Amniotic epithelial cell (primary cell): ENCODE data around the gene APOBEC3G.
A peak's percentile ranks its signal among the peaks of the same experiment; 100 is the strongest.

ENCODE experiments used
- DNase-seq: peaks from one replicate; pipeline ENCODE4 v3.0.0-alpha.2; 2010; ENCODE audit warnings: low read depth

Gene APOBEC3G

DNA sequence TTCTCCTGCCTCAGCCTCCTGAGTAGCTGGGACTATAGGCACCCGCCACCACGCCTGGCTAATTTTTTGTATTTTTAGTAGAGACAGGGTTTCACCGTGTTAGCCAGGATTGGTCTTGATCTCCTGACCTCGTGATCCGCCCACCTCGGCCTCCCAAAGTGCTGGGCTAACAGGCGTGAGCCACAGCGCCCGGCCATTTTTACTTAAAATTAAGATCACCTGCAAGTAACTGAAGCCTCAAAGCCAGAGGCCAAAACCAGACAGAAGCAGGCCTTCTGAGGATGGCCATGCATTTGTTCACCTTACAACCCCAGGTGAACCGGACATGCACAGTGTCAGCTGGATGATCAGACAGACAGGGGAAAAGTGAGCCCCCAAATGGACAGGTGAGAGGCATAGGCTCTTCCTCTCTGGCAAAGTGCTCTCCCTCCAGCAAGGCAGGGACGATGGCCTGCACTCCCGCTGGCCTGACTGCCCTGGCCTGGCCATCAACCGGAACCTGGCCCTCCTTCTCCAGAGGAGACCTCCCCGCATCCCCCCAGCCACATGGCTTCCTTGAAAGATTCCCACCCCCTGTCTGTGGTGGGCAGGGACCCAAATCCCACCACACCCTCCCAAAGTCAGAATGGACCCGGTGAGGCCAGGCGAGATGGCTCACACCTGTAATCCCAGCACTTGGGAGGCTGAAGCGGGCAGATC, 45.8 kb downstream of the APOBEC3G start:
- DNase-seq = no peak

DNA sequence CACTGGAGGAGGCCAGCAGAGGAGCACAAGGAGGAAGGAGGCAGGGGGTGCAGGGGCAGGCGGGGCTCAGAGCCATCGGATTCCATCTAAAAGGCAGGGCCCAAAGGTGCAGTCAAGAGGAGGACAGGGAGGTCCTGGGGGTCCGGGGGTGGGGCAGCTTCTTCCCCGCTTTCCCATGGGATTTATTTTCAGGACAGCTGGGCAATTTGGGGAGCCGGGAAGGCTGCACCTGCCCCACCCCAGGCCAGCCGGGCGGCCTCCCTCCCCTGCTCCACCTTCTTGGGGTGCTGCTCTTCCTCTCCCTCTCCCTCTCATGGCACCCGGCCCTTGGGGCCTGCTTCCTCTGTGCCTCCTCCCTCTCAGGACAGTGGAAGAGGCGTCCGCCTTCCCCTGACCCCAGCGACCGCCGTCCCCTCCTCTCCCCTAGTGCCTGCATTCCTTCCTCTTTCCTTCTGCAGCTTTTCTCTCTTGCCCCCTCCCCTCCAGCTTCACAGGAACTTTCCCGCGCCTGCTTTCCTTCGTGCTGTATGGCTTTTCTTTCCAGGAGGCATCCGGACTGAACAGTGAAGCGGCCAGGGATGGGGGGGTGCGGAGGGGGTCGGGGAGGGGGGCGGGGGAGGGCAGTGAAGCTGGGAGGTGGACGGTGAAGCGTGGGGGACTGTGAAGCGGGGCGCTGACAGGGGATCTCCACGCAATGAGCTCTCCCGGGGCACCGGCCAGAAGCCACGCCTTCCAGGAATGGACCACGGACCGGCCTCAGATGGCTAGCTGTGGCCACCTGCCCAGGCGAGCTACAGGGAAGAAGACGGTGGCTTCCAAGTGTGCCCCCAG, 46.9 kb downstream of the APOBEC3G start:
- DNase-seq = no peak

DNA sequence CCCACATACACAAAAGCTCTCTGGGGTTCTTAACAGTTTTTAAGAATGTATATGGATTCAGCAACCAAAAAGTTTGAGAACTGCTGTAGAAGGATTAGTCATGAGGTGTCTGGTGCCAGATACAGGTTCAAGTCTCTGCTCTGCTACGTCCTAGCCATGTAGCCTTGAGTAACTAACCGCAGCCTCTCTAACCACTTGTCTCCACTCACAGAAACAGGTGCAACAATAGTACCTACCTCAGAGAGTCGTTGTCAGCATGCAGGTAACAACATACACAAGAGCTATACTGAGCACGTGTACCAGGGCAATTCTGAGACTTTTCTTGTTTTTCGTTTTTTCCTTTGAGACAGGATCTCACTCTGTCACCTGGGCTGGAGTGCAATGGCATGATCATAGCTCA, 48.5 kb downstream of the APOBEC3G start:
- DNase-seq = no peak

DNA sequence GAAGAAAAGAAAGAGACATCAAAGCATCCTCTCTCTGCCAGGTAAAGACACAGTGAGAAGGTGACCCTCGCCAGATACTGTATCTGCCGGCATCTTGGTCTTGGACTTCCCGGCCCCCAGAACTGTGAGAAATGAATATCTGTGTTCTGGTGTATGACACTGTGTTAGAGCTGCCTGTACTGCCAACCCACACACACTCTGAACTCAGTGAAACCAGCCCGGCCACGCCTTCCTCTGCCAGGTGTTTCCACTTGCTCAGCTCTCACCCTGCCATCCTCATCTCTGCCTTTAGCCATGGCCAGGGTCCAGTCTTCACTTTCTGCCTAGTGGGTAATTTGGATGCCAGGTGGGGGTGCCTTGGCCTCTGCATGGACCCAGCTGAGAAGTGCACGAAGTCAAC, 51.4 kb downstream of the APOBEC3G start:
- DNase-seq = no peak

DNA sequence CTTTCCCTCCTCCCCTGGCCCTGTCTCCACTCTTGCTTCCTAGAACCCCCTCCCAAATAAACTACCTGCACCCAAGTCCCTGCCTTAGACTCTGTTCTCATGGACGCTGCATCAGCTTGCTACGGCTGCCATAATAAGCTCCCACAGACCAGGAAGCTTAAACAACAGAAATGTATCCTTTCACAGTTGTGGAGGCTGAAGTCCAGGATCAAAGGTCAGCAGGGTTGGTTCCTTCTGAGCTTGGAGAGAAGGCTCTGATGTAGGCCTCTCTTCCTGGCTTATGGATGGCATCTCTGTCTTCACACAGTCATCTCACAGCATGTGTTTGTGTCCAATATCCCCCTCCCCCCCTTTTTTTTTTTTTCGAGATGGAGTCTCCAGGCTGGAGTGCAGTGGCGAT, 52.0 kb downstream of the APOBEC3G start:
- DNase-seq = no peak

DNA sequence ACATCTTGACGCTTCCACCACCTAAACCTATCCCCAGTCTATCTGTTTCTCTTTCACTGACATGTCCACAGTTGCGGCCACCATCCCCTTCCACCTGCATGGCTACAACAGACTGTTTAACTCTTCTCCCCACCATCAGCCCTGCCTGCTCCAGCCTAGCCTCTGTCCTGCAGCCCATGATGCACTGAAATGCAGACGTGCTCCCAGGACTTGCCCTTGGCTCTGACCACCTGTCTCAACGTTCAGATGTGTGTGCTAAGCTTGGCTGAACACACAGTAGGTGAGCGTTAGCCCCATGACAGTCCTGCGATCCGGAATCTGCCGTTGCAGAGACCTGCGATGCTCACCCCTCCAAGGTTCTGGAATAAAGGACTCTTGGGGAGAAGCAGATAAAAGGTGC, 52.7 kb downstream of the APOBEC3G start:
- DNase-seq = no peak

DNA sequence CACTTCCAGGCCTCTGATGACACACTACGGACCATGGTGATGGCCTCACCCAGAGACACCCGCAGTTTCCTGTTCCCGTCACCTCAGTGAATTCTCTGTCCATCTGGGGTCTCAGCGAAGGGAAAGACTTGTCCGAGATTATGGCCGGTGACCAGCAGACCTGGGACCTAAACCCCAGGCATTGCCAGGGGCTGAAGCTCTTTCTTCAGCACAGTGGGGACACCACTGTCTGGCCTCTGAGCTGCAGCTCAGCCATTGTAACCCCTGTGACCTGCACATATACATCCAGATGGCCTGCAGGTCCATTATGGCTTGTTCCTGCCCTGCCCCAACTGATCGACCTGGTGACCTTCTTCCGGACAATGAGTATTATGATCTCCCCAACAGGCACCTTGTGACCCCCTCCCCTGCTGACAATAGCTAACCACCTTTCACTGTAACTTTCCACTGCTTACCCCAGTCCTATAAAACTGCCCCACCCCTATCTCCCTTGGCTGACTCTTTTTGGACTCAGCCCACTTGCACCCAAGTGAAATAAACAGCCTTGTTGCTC, 53.2 kb downstream of the APOBEC3G start:
- DNase-seq = no peak

DNA sequence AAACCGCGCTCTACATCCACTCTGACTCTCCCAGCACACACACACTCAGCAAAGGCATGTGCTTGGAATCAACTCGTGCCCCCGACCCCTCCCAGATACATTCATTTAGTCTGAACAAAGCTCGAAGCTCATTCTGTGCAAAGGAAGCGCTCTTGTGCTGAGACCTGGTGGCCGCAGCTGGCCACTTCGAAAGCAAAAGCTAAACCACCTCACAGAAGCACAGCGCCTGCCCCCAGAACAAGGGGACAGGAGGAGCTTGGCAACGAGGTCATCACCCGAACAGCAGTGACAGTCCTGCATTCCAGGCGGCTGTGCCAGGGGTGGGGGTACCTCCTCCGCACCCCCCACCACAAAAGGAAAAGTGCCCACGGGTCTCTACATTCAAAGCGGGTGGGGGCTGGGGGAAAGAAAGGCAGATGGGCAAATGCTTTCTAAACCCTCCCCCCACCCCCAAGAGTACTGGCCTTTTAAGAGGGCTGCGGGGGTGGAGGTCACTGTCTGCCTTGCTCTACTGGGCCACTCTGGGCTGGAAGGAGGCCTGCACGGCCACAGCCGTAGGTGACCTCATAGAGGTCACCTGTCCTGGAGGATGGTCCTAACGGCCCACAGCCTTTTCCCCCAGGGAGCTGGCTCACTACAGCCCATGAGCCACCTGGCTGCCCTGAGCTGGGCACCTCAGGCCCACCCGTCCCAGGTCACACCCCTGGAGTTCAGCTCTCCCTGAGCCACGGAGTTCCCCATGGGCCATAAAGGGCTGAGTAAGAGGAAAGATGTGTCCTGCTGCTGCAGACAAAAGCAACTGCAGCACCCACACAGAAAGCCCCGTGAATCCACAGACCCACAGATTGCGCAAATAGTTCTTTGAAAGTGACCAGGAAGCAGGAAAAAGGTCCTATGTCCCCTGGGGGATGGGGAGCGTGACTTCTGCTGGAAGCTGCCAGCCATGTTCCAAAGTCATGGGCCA, 54.1 kb downstream of the APOBEC3G start:
- no peak for DNase-seq

DNA sequence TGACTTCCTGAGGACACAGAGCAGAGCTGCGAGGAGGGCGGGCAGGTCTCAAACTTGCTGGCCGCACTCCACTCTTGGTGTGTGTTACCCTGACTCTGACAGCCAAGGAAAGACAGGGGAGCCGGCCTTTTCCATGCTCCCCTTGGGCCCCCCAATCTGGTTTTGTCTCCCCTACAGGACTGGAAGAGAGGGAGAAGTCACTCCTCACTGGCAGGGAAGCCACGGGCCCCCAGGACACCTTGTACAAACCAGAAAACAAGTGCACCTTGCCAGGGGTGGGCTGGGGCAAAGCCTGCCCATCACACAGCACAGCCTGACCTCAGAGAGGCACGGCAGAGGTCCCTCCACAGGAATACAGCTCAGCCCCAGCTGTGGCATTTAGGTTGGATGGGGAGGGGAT, 55.2 kb downstream of the APOBEC3G start:
- no peak for DNase-seq

DNA sequence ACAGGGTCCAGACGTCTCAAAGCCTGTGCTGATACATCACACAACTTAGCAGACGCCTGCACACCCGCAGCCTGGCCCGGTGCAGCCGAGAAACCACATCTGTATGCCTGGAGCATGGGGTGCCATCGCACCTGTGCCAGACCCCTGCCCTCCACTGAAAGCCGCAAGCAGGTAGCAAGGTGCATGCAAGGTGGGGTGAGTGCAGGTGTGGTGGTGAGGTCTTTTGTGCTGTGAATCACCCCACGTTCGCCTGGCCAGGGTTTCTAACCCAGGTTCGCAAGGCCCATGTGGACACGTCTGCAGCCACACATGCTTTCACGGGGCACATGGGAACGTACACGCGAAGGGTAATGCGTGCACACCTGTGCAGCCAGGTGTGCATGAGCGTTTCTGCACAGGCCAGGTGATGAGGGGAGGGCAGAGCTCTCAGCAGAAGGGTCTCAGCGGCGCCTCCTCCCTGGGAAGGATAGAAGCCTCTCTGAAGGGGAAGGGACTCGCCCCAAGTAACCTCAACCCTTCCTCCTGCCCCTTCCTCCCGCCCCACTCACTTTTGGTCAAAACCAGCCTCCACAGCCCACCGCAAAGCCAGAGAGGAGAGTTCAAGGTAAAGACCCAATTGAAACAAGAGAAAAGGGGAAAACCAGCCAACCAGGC, 55.9 kb downstream of the APOBEC3G start:
- DNase-seq = no peak

DNA sequence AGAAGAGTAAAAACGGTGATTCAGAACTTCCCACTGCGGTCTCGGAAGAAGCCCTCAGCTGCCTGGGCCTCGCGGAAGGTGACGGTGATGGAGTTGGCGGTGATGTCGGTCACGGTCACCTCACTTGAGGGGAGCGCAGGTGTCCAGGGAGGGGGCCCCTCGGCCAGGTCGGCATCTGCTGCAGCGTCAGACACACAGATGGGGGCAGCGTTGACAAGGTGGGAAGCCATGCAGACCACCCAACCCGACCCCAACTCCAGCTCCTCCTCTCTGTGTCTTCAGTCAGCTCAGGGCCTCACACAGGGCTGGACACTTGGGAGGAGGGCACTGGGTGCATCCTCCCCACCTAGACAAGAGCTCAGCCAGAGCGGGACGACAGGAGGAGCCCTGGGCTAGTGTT, 56.8 kb downstream of the APOBEC3G start:
- DNase-seq = no peak

DNA sequence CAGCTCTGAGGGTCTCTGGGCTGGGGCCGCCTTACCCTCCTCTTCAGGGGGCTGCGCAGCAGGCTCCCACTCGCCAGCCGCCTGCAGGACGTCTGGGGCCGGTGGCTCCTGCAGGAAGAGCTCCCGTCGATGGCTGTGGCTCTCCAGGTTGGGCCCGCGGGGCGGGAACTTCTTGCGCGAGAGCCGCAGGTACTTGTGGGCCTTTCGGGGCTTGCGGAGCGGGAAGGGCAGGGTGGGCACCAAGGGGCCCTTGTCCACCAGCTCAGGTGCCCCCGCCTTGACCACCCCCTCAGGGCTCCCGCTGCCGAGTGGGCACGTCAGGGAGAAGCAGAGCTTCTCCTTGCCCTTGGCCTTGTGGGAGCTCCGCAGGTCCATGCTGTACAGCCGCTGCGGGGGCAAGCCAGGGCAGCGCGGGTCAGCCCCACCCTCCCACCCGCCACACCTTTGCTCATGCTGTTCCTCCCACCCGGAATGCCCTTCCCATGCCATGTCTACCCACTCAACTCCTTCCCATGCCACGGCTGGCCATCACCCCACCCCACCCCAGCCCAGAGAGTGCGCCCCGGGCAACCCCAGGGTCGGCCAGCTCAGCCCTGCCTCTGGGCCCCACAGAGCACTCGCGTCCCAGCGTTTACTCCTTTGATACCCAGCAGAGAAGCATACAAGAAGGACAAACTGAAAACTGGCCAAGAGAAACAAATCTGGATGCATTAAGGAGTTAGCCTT, 57.5 kb downstream of the APOBEC3G start:
- no peak for DNase-seq

DNA sequence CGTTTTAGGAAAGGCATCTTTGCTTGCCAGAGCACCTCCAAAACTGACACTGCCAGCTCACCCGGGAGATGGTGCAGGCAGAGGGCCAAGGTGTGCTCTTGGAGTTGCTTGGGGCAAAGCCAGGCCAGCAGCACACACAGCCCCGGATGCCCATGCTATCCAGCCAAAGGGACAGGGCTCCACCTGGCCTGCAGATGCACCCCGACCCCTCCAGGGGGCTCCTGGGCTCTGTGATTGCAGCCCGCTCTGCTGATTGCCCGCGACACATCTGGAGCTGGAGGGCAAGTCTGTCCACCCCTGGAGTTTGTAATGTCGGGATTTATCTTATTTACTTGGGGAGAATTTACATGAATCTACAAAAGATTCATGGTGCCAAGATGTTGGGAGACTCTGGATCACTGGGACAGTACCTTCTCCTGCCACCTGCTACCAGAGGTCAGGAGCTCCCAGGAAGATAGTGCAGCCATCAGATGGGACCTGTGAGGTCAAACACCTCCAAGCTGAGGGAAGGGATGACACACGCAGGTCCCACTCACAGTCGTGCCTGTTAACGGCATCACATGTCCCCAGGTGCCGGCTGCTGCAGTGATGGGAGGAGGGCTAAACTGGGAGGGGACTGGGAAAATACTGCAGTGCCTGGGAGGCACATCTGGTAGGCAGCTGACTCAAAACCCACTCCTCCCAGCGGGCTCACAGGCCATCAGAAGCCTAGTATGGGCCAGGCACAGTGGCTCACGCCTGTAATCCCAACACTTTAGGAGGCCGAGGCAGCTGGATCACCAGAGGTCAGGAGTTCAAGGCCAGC, 58.2 kb downstream of the APOBEC3G start:
- DNase-seq = peak; percentile 24

DNA sequence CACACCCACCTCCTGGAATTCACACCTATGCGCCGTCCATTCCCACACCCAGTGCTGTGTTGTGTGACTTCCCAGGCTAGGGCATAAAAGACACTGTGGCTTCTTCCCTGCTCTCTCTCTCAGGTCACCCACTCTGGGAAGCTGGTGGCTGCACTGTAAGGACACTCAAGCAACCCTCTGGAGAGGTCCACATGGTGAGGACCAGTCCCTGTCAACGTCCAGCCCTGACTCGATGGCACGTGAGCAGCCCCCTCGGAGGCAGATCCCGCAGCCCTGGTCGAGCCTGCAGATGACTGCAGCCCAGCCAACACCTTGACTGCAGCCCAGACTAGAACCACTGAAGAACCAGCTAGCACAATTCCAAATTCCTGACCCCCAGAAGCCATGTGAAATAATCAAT, 59.2 kb downstream of the APOBEC3G start:
- no peak for DNase-seq
